RWPE1 (cell line): Measurements from ENCODE around the gene GRK6.
"Not testable (repeated sequence)": the region's sequence is repeated elsewhere in the genome, so short reads cannot be mapped to it uniquely, and the experiment has no call there.

Experiments used
- CTCF ChIA-PET: fragments of 350-600 bp; sonication (Branson Sonifier 250); formaldehyde crosslinking; extraction: SDS; loops from one replicate; lab custom pipeline; 2021; lab: Yijun Ruan, JAX
- POLR2A ChIA-PET: fragments of 400-600 bp; formaldehyde crosslinking; extraction: SDS; loops from one replicate; lab custom pipeline; 2020; ENCODE audit warnings: antibody characterized with exemption; ENCODE audit not compliant: low non-redundant PET; lab: Yijun Ruan, JAX
- DNase-seq: peaks from one replicate; pipeline ENCODE4 v3.0.0; 2012; ENCODE audit warnings: low spot score
- H3K27ac ChIP-seq: fragments of 450-650 bp; 2 replicates; pipeline ENCODE4 v1.5.1; 2017
- CTCF ChIP-seq: fragments of 450-650 bp; conservative IDR thresholded peaks from 2 replicates; pipeline ENCODE4 v1.5.1; 2017; ENCODE audit warnings: low read depth, mild to moderate bottlenecking

Gene GRK6

GRCh38 chr5:177484902-177485549 is 58.5 kb downstream of the GRK6 start:
- POLR2A ChIA-PET = no interaction called here
- no peak for DNase-seq
- CTCF ChIA-PET = interaction anchor here (0.5 kb wide), 1 partner anchor 221 kb away, joined by 4 read pairs; no protein-coding TSS in a partner anchor
- no peak for TF ChIP-seq CTCF
- peak overlapping the region; percentile 82 for H3K27ac ChIP-seq

GRCh38 chr5:177485753-177486152 is 59.3 kb downstream of the GRK6 start:
- DNase-seq, POLR2A ChIA-PET: not testable (repeated sequence)
- CTCF ChIA-PET = interaction anchor here (0.5 kb wide), 2 partner anchors 122 to 222 kb away, joined by 3 to 4 read pairs; no protein-coding TSS in a partner anchor
- peak overlapping the region; percentile 82 for H3K27ac ChIP-seq

GRCh38 chr5:177486256-177486655 is 59.8 kb downstream of the GRK6 start:
- ChIA-PET POLR2A (no interaction called here), CTCF (interaction anchor here (0.5 kb wide), 1 partner anchor 121 kb away, joined by 3 read pairs; no protein-coding TSS in a partner anchor)
- no peak for DNase-seq
- peak overlapping the region; percentile 29 for H3K27ac ChIP-seq
- no peak for TF ChIP-seq CTCF

GRCh38 chr5:177487144-177487543 is 60.7 kb downstream of the GRK6 start:
- CTCF ChIA-PET = no interaction called here
- no peak for TF ChIP-seq CTCF
- no peak for DNase-seq
- peak overlapping the region; percentile 96 for H3K27ac ChIP-seq
- POLR2A ChIA-PET = no interaction called here

GRCh38 chr5:177487975-177488374 is 61.5 kb downstream of the GRK6 start:
- TF ChIP-seq CTCF = no peak
- ChIA-PET POLR2A (no interaction called here), CTCF (interaction anchor here (1.1 kb wide), 1 partner anchor 84 kb away, joined by 5 read pairs; no protein-coding TSS in a partner anchor)
- peak overlapping the region; percentile 96 for H3K27ac ChIP-seq
- DNase-seq = no peak

GRCh38 chr5:177489119-177489716 is 62.7 kb downstream of the GRK6 start:
- DNase-seq = no peak
- ChIA-PET POLR2A (no interaction called here), CTCF (interaction anchor here (1.4 kb wide), 2 partner anchors 11 to 12 kb away, joined by 4 to 9 read pairs; no protein-coding TSS in a partner anchor)
- TF ChIP-seq CTCF = no peak
- H3K27ac ChIP-seq = peak overlapping the region; percentile 96
